ENCODE measurements around the gene LRRC36. TPM values are rescaled to one million over a fixed set of nuclear protein-coding genes. Genes with fewer than 3 reads are reported as not detected.
"Not testable (repeated sequence)": the region's sequence is repeated elsewhere in the genome, so short reads cannot be mapped to it uniquely, and the experiment has no call there.

Gene LRRC36
- polyA plus RNA-seq, 3 donors: 0.65 to 3.2 (median 1.8) TPM

GRCh38 chr16:67412294-67412693 lies 85.7 kb downstream of the LRRC36 start:
- no peak for DNase-seq
- Histone ChIP-seq H3K79me2 (ENCODE audit: insufficient read depth, low read length) (no peaks in the 10 kb centered on the region), H3K4me3 (replicated peaks in 1 of 3; ENCODE audit: low read depth in 2 of 3, low read length in 3 of 3) (no peak overlapping the region), H2AFZ (ENCODE audit: insufficient read depth, low read depth, low read length, poor library complexity, severe bottlenecking) (no peak overlapping the region), H3K9ac (ENCODE audit: insufficient read depth, low read length, poor library complexity, severe bottlenecking) (no peak overlapping the region), H3K9me3 (replicated peaks in 1 of 2; ENCODE audit: control insufficient read depth in 1 of 2, insufficient read depth in 1 of 2, low read length in 2 of 2) (no peaks in the 10 kb centered on the region), H3K27ac (ENCODE audit: low read depth in 1 of 2, low read length in 2 of 2) (no peak overlapping the region), H3K4me1 (ENCODE audit: control insufficient read depth in 1 of 2, insufficient read depth in 2 of 2, low read length in 2 of 2) (peaks cover 16 to 19% of the 10 kb centered on the region in 2 donors), H3K27me3 (ENCODE audit: control insufficient read depth in 2 of 2, insufficient read depth in 2 of 2, low read length in 2 of 2) (peaks cover 0 to 8% of the 10 kb centered on the region in 2 donors), H4K20me1 (ENCODE audit: insufficient read depth, low read length) (no peaks in the 10 kb centered on the region), H3K4me2 (replicated peaks; ENCODE audit: extremely low read depth, low read length, poor library complexity, severe bottlenecking) (no peak overlapping the region), H3K36me3 (replicated peaks in 1 of 2; ENCODE audit: control insufficient read depth in 1 of 2, insufficient read depth in 2 of 2, low read length in 2 of 2) (no peaks in the 10 kb centered on the region)
- Mint-ChIP-seq H3K27me3 (ENCODE audit: low read depth in 3 of 3) (peaks cover 6 to 22% (median 20%) of the 10 kb centered on the region in 3 donors), H3K27ac (no peak overlapping the region), H3K4me1 (peaks cover 19% of the 10 kb centered on the region), H3K4me3 (no peak overlapping the region), H3K36me3 (no peaks in the 10 kb centered on the region), H3K9me3 (no peaks in the 10 kb centered on the region)
- WGBS (ENCODE audit: insufficient coverage): 57% methylated on average over 1 of the region's 2 CpGs
- TF ChIP-seq CTCF (IDR thresholded peaks at IDR 0.05): no peak
- intact Hi-C loops (cut with micrococcal nuclease): no loop called here

GRCh38 chr16:67413978-67414911 lies 87.6 kb downstream of the LRRC36 start:
- Histone ChIP-seq H3K9ac (ENCODE audit: insufficient read depth, low read length, poor library complexity, severe bottlenecking) (no peak overlapping the region), H3K9me3 (replicated peaks in 1 of 2; ENCODE audit: control insufficient read depth in 1 of 2, insufficient read depth in 1 of 2, low read length in 2 of 2) (no peaks in the 10 kb centered on the region), H3K4me3 (replicated peaks in 1 of 3; ENCODE audit: low read depth in 2 of 3, low read length in 3 of 3) (no peak overlapping the region), H3K4me1 (ENCODE audit: control insufficient read depth in 1 of 2, insufficient read depth in 2 of 2, low read length in 2 of 2) (peaks cover 10 to 13% of the 10 kb centered on the region in 2 donors), H3K4me2 (replicated peaks; ENCODE audit: extremely low read depth, low read length, poor library complexity, severe bottlenecking) (no peak overlapping the region), H3K27me3 (ENCODE audit: control insufficient read depth in 2 of 2, insufficient read depth in 2 of 2, low read length in 2 of 2) (peaks cover 0 to 11% of the 10 kb centered on the region in 2 donors), H3K27ac (ENCODE audit: low read depth in 1 of 2, low read length in 2 of 2) (no peak overlapping the region), H3K36me3 (replicated peaks in 1 of 2; ENCODE audit: control insufficient read depth in 1 of 2, insufficient read depth in 2 of 2, low read length in 2 of 2) (no peaks in the 10 kb centered on the region), H4K20me1 (ENCODE audit: insufficient read depth, low read length) (no peaks in the 10 kb centered on the region), H2AFZ (ENCODE audit: insufficient read depth, low read depth, low read length, poor library complexity, severe bottlenecking) (no peak overlapping the region), H3K79me2 (ENCODE audit: insufficient read depth, low read length) (no peaks in the 10 kb centered on the region)
- Mint-ChIP-seq H3K27ac (no peak overlapping the region), H3K4me3 (peak overlapping the region in 1 of 2 donors; percentile 9), H3K27me3 (ENCODE audit: low read depth in 3 of 3) (peaks cover 6 to 29% (median 29%) of the 10 kb centered on the region in 3 donors), H3K4me1 (peaks cover 13% of the 10 kb centered on the region), H3K9me3 (no peaks in the 10 kb centered on the region), H3K36me3 (no peaks in the 10 kb centered on the region)
- no peak for TF ChIP-seq CTCF (IDR thresholded peaks at IDR 0.05)
- intact Hi-C loops (cut with micrococcal nuclease): no loop called here
- WGBS (ENCODE audit: insufficient coverage): 84% methylated on average over 6 of the region's 6 CpGs
- DNase-seq: no peak

DNA sequence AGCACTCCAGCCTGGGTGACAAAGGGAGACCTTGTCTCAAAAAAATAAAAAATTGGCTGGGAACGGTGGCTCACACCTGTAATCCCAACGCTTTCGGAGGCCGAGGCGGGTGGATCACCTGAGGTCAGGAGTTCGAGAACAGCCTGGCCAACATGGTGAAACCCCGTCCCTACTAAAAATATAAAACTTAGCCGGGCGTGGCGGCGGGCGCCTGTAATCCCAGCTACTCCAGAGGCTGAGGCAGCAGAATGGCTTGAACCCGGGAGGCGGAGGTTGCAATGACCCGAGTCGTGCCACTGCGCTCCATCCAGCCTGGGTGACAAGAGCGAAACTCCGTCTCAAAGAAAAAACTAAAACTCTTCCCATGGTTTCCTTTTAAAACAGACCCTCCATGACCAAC lies 88.8 kb downstream of the LRRC36 start:
- peak overlapping the region in 1 of 3 experiments; percentile 80 for H3K4me3 ChIP-seq (replicated peaks in 1 of 3; ENCODE audit: low read depth in 2 of 3, low read length in 3 of 3)
- H2AFZ ChIP-seq (ENCODE audit: insufficient read depth, low read depth, low read length, poor library complexity, severe bottlenecking): peak overlapping the region; percentile 98
- H4K20me1 ChIP-seq (ENCODE audit: insufficient read depth, low read length); H3K27ac ChIP-seq (ENCODE audit: low read depth in 1 of 2, low read length in 2 of 2); H3K36me3 Mint-ChIP-seq; H3K36me3 ChIP-seq (replicated peaks in 1 of 2; ENCODE audit: control insufficient read depth in 1 of 2, insufficient read depth in 2 of 2, low read length in 2 of 2); H3K27ac Mint-ChIP-seq; H3K79me2 ChIP-seq (ENCODE audit: insufficient read depth, low read length); H3K9ac ChIP-seq (ENCODE audit: insufficient read depth, low read length, poor library complexity, severe bottlenecking); H3K9me3 ChIP-seq (replicated peaks in 1 of 2; ENCODE audit: control insufficient read depth in 1 of 2, insufficient read depth in 1 of 2, low read length in 2 of 2); H3K9me3 Mint-ChIP-seq; intact Hi-C loops (cut with micrococcal nuclease); DNase-seq: not testable (repeated sequence)
- Mint-ChIP-seq H3K4me3 (peak overlapping the region; percentile 66 to 79), H3K4me1 (peaks cover 13% of the 10 kb centered on the region), H3K27me3 (ENCODE audit: low read depth in 3 of 3) (peaks cover 8 to 32% (median 31%) of the 10 kb centered on the region in 3 donors)
- H3K4me2 ChIP-seq (replicated peaks; ENCODE audit: extremely low read depth, low read length, poor library complexity, severe bottlenecking): peak overlapping the region; percentile 96
- H3K27me3 ChIP-seq (ENCODE audit: control insufficient read depth in 2 of 2, insufficient read depth in 2 of 2, low read length in 2 of 2): peaks cover 0 to 11% of the 10 kb centered on the region in 2 donors
- WGBS (ENCODE audit: insufficient coverage): 94% methylated on average over 17 of the region's 19 CpGs
- peaks cover 10 to 13% of the 10 kb centered on the region in 2 donors for H3K4me1 ChIP-seq (ENCODE audit: control insufficient read depth in 1 of 2, insufficient read depth in 2 of 2, low read length in 2 of 2)
